HG03045 (cell line): Measurements from ENCODE around the gene ZNF19.

Experiments
- ATAC-seq: cut with Tn5 transposase; IDR thresholded peaks from one replicate; pipeline ENCODE4 v1.9.1; 2021; ENCODE audit warnings: mild to moderate bottlenecking, moderate library complexity; ENCODE audit not compliant: unreplicated experiment

ZNF19 gene

GRCh38 chr16:71443714-71444113, 45.4 kb downstream of the ZNF19 start:
- ATAC-seq: no peak

- no peak for ATAC-seq
Observed at GRCh38 chr16:71442051-71442440, 47.1 kb downstream of the ZNF19 start, which contains the start of gene TLE7. TSS of gene TLE7 (minus strand) at chr16:71442054. CDS start at chr16:71433324, 8,730 bp downstream.

GRCh38 chr16:71441348-71442050, 47.6 kb downstream of the ZNF19 start:
- no peak for ATAC-seq

GRCh38 chr16:71440669-71441347, 48.3 kb downstream of the ZNF19 start:
- no peak for ATAC-seq

- no peak for ATAC-seq
Observed at GRCh38 chr16:71439523-71439922, 49.6 kb downstream of the ZNF19 start.

- ATAC-seq: no peak
Observed at GRCh38 chr16:71436473-71436872, 52.7 kb downstream of the ZNF19 start.

GRCh38 chr16:71432906-71433305, 56.2 kb downstream of the ZNF19 start:
- ATAC-seq: no peak

- ATAC-seq: no peak
Observed at GRCh38 chr16:71431991-71432390, 57.1 kb downstream of the ZNF19 start.

- ATAC-seq: no peak
Observed at GRCh38 chr16:71431176-71431575, 57.9 kb downstream of the ZNF19 start.

GRCh38 chr16:71430744-71431143, 58.4 kb downstream of the ZNF19 start:
- no peak for ATAC-seq

- ATAC-seq: no peak
Observed at GRCh38 chr16:71429581-71429980, 59.5 kb downstream of the ZNF19 start.

GRCh38 chr16:71428883-71429282, 60.2 kb downstream of the ZNF19 start:
- ATAC-seq: no peak

- no peak for ATAC-seq
Observed at GRCh38 chr16:71428385-71428784, 60.7 kb downstream of the ZNF19 start.

GRCh38 chr16:71426880-71427615, 62.1 kb downstream of the ZNF19 start:
- peak; percentile 20 for ATAC-seq

- peak; percentile 61 for ATAC-seq
Observed at GRCh38 chr16:71426069-71426879, 62.9 kb downstream of the ZNF19 start.

- ATAC-seq: no peak
Observed at GRCh38 chr16:71425746-71426068, 63.4 kb downstream of the ZNF19 start.

GRCh38 chr16:71424626-71425025, 64.5 kb downstream of the ZNF19 start:
- ATAC-seq: no peak

- no peak for ATAC-seq
Observed at GRCh38 chr16:71423865-71424264, 65.3 kb downstream of the ZNF19 start.
